Activated T-cell treated with anti-CD3 and anti-CD28 coated beads, Interleukin-2, amount 50 U/mL, for 24 hours (primary cell): ENCODE data around the gene PRTG.

Experiments used
- DNase-seq: peaks from one replicate; pipeline ENCODE4 v3.0.0-alpha.2; 2020
- H3K27ac Mint-ChIP-seq: 2 replicates; pipeline ENCODE4 v1.8.0; 2020; ENCODE audit warnings: mild to moderate bottlenecking, mixed read lengths
- H3K27me3 Mint-ChIP-seq: 2 replicates; pipeline ENCODE4 v1.8.0; 2020; ENCODE audit warnings: mixed read lengths
- H3K36me3 Mint-ChIP-seq: 2 replicates; pipeline ENCODE4 v1.8.0; 2020; ENCODE audit warnings: low read depth, mixed read lengths
- H3K4me1 Mint-ChIP-seq: 2 replicates; pipeline ENCODE4 v1.8.0; 2020; ENCODE audit warnings: low read depth, mixed read lengths
- H3K4me3 Mint-ChIP-seq: 2 replicates; pipeline ENCODE4 v1.8.0; 2020; ENCODE audit warnings: mild to moderate bottlenecking, moderate library complexity, mixed read lengths
- H3K9me3 Mint-ChIP-seq: 2 replicates; pipeline ENCODE4 v1.8.0; 2020; ENCODE audit warnings: mixed read lengths

The PRTG gene

DNA sequence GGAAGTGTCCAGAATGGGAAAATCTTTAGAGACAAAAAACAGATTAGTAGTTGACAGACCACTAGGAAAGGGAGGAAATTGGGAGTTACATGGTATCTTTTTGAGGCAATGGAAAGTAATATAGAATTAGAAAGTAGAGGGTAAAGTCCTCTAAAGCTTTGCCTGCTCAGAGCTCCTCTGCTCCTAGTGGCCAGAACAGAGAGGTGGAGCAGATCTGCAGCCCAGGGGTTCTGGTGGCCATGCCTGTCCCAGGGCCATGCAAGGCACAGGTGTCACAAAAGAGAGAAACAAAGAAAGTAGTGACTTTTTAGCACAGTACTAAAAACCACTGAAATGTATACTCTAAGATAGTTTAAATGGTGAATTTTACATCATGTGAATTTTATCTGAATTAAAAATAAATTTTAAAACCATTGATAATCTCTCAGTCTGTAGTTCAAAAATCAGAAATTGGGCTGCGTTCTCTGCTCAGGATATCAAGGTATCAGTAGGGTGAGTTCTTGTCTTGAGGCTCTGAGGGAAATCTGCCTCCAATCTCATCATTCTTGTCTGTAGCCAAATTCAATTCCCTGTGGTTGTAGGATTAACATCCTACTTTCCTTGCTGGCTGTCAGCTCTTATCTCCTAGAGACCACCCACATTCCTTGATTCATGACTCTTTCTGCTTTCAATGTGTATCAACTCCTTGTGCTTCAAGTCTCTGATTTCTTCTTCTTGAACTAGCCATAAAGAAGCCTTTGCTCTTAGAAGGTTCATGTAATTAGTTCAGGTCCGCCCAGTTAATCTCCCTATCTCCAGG is 178.4 kb downstream of the PRTG start:
- Mint-ChIP-seq H3K4me3 (no peak overlapping the region), H3K9me3 (peaks cover 6% of the 10 kb centered on the region), H3K27ac (no peak overlapping the region), H3K4me1 (no peaks in the 10 kb centered on the region), H3K36me3 (no peaks in the 10 kb centered on the region), H3K27me3 (peaks cover 19% of the 10 kb centered on the region)
- DNase-seq: no peak

DNA sequence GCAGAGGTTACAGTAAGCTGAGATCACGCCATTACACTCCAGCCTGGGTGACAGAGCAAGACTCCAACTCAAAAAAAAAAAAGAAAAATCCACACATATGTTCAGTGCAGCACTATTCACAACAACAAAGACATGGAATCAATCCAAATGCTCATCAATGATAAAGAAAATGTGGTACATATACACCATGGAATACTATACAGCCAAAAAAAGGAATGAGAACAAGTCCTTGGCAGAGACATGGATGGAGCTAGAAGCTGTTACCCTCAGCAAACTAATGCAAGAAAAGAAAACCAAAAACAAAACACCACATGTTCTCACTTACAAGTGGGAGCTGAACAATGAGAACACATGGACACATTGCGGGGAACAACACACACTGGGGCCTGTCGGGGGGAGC is 180.4 kb downstream of the PRTG start:
- Mint-ChIP-seq H3K4me1 (no peaks in the 10 kb centered on the region), H3K4me3 (no peak overlapping the region), H3K27ac (no peak overlapping the region), H3K9me3 (peaks cover 6% of the 10 kb centered on the region), H3K36me3 (no peaks in the 10 kb centered on the region), H3K27me3 (peaks cover 9% of the 10 kb centered on the region)
- DNase-seq: no peak
